LNCAP (cell line): ENCODE data around the gene PROK1.
A peak's percentile ranks its signal among the peaks of the same experiment; 100 is the strongest.

Source experiments
- CTCF ChIP-seq: fragments of 450-650 bp; IDR thresholded peaks from 2 replicates; pipeline ENCODE4 v1.5.1; 2017; ENCODE audit warnings: mild to moderate bottlenecking

The PROK1 gene

GRCh38 chr1:110475362-110476027, 24.5 kb downstream of the PROK1 start:
- TF ChIP-seq CTCF: no peak

GRCh38 chr1:110476028-110476765, 25.2 kb downstream of the PROK1 start:
- no peak for TF ChIP-seq CTCF

GRCh38 chr1:110477041-110477440, 26.1 kb downstream of the PROK1 start:
- TF ChIP-seq CTCF: no peak

GRCh38 chr1:110477445-110477957, 26.6 kb downstream of the PROK1 start:
- TF ChIP-seq CTCF: peak; percentile 39

GRCh38 chr1:110477967-110478640, 27.2 kb downstream of the PROK1 start:
- no peak for TF ChIP-seq CTCF

- no peak for TF ChIP-seq CTCF
Observed at GRCh38 chr1:110478886-110479285, 27.9 kb downstream of the PROK1 start.

- no peak for TF ChIP-seq CTCF
Observed at GRCh38 chr1:110480356-110481096, 29.6 kb downstream of the PROK1 start.
